Immature natural killer cell (primary cell): ENCODE data around the gene CELSR1. TPM values are rescaled to one million over a fixed set of nuclear protein-coding genes. Genes with fewer than 3 reads are reported as not detected.

Source experiments
- DNase-seq, 3 donors: peaks; one replicate each; pipeline ENCODE4 v3.0.0; 2022; ENCODE audit warnings: mixed read lengths in 1 of 3
- H3K27ac Mint-ChIP-seq, 6 donors: one replicate each; pipeline ENCODE4 v1.8.0; 2020; ENCODE audit warnings: mixed read lengths in 6 of 6, mild to moderate bottlenecking in 5 of 6, inconsistent platforms in 4 of 6, moderate library complexity in 3 of 6
- H3K27me3 Mint-ChIP-seq, 3 donors: one replicate each; pipeline ENCODE4 v1.8.0; 2020 to 2021; ENCODE audit warnings: low read depth in 3 of 3, mild to moderate bottlenecking in 3 of 3, mixed read lengths in 3 of 3, moderate library complexity in 3 of 3, inconsistent platforms in 1 of 3
- H3K36me3 Mint-ChIP-seq, 3 donors: one replicate each; pipeline ENCODE4 v1.8.0; 2020; ENCODE audit warnings: mixed read lengths in 3 of 3, inconsistent platforms in 2 of 3, mild to moderate bottlenecking in 2 of 3
- H3K4me1 Mint-ChIP-seq, 2 donors: one replicate each; pipeline ENCODE4 v1.8.0; 2020; ENCODE audit warnings: inconsistent platforms in 2 of 2, mild to moderate bottlenecking in 2 of 2, mixed read lengths in 2 of 2, moderate library complexity in 1 of 2
- H3K4me3 Mint-ChIP-seq, 5 donors: one replicate each; pipeline ENCODE4 v1.8.0; 2020; ENCODE audit warnings: mild to moderate bottlenecking in 5 of 5, mixed read lengths in 5 of 5, inconsistent platforms in 3 of 5, moderate library complexity in 3 of 5
- H3K9me3 Mint-ChIP-seq, 6 donors: one replicate each; pipeline ENCODE4 v1.8.0; 2020; ENCODE audit warnings: mild to moderate bottlenecking in 6 of 6, mixed read lengths in 6 of 6, inconsistent platforms in 4 of 6, moderate library complexity in 3 of 6
- polyA plus RNA-seq, 3 donors: library from polyadenylated mRNA; unstranded; fragments of 300-500 nt; fragmentation: Illumina TruSeq; gene quantifications; one replicate each; pipeline ENCODE4 v1.2.3, GENCODE V29; 2021

CELSR1 gene
- polyA plus RNA-seq, 3 donors from 2014 or later = 0.24 to 1.6 (median 1.2) TPM

DNA sequence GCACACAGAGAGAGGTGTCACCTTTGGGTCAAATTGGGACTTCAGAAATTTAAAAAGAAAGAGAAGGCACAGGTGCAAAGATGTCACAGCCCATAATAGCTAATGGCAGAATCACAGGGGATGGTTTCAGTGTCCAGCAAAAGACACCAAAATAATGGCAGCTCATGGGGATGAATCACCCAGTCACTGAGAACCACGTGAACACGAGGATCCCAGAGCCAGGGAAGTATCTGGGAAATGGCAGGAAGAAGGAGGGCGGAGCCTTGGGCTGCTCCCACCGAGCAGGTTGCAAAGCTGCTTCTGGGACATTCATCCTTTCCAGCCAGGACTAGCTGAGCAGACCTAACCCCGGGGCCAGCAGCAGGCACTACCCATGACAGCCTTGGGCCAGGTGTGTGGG, 156.3 kb downstream of the CELSR1 start:
- Mint-ChIP-seq H3K36me3 (peaks cover under 1 to 14% (median 4%) of the 10 kb centered on the region in 3 donors), H3K27me3 (peaks cover 2 to 11% (median 6%) of the 10 kb centered on the region in 3 donors), H3K9me3 (peaks cover 0 to 5% (median 1%) of the 10 kb centered on the region in 6 donors), H3K4me1 (peaks cover 12 to 21% of the 10 kb centered on the region in 2 donors), H3K4me3 (no peak overlapping the region), H3K27ac (no peak overlapping the region)
- DNase-seq = no peak

DNA sequence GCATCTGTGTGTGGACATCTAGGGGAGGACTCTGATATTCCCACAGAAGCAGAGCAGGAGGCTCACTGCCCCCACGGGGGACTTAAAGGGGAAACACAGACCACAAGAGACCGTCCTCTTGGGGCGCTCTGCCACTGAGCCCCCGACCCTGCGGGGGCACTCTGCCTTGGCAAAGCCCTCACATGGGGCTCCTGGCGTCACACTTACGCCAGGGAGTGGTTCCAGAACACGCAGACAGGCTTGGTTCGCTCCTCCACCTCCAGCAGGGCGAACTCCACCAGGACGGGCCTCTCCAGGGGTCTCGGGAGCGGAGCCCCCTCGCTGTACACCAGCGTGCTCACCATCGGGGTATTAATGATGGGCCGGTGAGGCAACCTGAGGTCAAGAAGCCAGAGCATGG, 156.8 kb downstream of the CELSR1 start:
- Mint-ChIP-seq H3K27me3 (peaks cover 2 to 11% (median 6%) of the 10 kb centered on the region in 3 donors), H3K27ac (no peak overlapping the region), H3K36me3 (peaks cover 5 to 20% (median 7%) of the 10 kb centered on the region in 3 donors), H3K4me3 (no peak overlapping the region), H3K4me1 (peaks cover 14 to 26% of the 10 kb centered on the region in 2 donors), H3K9me3 (peaks cover 0 to 11% (median 6%) of the 10 kb centered on the region in 6 donors)
- no peak for DNase-seq

DNA sequence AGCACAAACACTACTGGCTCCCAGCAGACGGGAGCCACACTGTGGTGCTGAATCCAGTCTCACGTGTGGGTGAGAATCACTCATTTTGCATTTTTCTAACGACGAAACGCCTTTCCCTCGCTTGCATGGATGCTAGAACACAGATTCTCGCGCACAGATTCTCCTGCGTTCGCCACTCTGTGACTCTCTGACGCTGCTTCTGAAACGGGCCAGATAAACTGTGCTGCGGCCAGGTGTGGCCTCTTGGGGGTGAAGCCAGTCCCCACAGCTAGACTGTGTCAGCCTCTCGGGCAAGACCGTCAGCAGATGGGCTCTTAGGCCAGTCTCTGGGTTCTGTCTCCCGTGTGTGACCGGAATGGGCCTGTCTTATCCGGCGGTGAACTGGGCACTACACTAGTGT, 157.4 kb downstream of the CELSR1 start:
- DNase-seq = no peak
- Mint-ChIP-seq H3K9me3 (peaks cover 0 to 13% (median 10%) of the 10 kb centered on the region in 6 donors), H3K4me3 (no peak overlapping the region), H3K36me3 (peaks cover 5 to 20% (median 7%) of the 10 kb centered on the region in 3 donors), H3K27me3 (peaks cover 2 to 9% (median 6%) of the 10 kb centered on the region in 3 donors), H3K4me1 (peaks cover 18 to 32% of the 10 kb centered on the region in 2 donors), H3K27ac (peak overlapping the region in 1 of 6 donors; percentile 41)

DNA sequence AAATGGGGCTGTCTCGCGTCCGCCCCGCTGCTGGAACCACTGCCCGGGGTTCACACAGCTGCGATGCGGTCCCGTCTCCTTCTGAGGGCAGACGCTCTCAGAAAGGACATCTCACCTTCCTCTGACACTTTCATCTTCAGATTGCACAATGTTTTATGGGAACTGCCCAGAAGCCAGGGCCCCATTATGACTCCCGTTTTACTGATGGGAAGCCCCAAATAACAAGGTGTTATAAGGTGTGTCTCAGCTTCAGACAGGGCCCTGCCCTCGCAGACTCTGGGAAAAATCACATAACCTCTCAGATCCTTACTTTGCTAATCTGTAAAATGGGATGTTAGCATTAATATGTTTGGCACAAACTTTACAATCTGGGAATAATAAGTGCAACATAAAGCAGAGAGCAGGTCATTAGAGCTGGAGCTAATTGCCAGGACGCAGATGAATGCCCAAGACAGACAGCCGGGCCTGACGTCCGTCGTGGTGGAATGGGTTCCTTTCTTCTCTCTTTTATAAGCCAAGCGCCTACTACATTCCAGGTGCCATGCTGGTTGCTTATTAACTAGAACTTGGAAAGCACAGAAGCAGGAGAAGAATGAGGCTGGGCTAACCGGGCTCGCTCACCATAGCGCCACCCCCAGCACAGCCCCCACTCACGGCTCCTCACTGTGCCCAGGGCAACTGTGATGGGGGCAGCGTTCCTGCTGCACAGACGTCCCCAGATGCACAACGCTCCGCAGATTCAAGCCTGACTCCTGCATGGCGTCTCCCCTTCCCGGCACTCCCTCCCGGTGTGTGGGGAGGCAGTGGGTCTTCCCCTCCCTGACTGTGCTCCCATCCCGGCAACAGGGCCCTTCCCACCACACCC, 158.1 kb downstream of the CELSR1 start:
- Mint-ChIP-seq H3K9me3 (peaks cover 0 to 14% (median 11%) of the 10 kb centered on the region in 6 donors), H3K27me3 (peaks cover 3 to 11% (median 7%) of the 10 kb centered on the region in 3 donors), H3K4me1 (peaks cover 23 to 38% of the 10 kb centered on the region in 2 donors), H3K4me3 (peak overlapping the region in 2 of 5 donors; percentile 39 to 48), H3K36me3 (peaks cover 5 to 22% (median 7%) of the 10 kb centered on the region in 3 donors), H3K27ac (peak overlapping the region in 1 of 6 donors; percentile 40)
- no peak for DNase-seq

DNA sequence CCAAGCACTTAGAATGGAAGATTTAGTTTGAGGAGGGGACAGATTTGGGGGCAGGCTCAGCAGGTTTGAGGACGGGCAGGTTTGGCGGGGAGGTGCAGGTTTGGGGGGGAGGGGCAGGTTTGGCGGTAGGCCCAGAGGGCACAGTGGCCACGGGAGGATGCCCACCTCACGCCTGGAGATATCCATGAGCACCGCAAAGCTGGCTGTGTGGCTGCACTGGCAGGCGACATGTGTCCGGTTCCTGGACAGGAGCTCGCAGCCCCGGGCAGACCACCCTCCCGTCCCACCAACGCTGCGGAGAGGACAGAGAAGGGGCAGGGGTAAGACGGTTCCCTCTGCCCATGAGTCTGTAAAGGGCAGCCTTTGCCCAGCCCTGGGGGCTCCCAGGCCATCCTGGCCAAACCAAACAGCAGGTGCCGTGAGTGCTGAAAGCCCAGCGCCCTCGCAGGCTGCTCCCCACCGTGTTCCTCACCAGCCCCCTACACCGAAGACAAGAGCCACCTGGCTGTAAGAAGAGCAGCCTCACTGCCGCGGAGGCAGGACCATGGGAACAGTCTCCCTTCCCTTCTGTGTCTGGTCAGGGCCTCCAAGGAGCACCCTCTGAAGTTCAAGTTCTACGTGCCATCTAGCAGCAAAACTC, 158.9 kb downstream of the CELSR1 start:
- Mint-ChIP-seq H3K27me3 (peaks cover 7 to 17% (median 15%) of the 10 kb centered on the region in 3 donors), H3K9me3 (peaks cover 0 to 15% (median 13%) of the 10 kb centered on the region in 6 donors), H3K4me3 (peak overlapping the region in 2 of 5 donors; percentile 39 to 48), H3K27ac (no peak overlapping the region), H3K4me1 (peaks cover 31 to 46% of the 10 kb centered on the region in 2 donors), H3K36me3 (peaks cover 5 to 25% (median 7%) of the 10 kb centered on the region in 3 donors)
- DNase-seq = no peak

DNA sequence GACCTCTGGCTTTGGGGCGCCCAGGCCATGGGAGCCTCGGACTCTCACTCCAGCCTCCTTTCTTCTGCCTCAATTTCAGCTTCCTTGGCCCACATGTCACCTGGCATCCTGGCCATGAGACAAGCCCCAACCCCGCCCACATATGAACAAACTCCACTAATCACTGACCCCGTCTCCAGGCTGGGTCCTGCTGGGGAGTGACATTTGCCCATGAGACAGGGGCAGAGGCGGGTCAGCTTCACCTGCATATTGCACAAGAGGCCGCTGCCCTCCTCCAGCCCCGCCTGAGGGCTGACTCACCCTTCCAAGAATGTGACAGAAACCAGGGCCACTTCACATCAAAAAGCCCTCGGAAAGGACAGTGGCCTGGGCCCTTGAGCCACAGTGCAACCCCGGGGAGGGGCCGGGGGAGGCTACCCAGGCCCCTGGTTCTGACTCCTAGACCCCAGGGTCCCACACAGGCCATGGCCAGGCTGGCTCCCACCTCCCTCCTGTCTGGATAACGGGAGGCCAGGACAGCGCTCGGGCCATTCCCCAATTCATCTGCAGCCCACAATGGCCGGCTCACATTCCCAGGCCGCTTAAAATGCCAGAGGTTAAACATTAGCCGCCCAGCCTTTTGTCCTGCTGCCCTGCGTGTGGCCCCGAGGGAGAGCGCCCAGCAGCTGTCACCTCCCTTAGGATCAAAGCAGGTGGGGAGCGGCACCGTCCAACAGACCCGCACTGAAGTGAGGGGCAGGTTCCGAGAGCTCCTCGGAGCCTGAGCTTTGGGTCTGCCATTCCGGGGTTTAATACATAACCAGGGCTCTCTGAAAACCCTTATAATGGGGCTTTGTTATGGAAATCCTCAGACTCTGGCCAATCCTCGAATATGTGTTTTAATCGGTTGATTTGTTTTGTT, 159.6 kb downstream of the CELSR1 start:
- peak overlapping the region in 1 of 5 donors; percentile 33 for H3K4me3 Mint-ChIP-seq
- H3K4me1 Mint-ChIP-seq = peaks cover 35 to 52% of the 10 kb centered on the region in 2 donors
- no peak for DNase-seq
- H3K36me3 Mint-ChIP-seq = peaks cover 5 to 22% (median 7%) of the 10 kb centered on the region in 3 donors
- H3K27ac Mint-ChIP-seq = no peak overlapping the region
- H3K9me3 Mint-ChIP-seq = peaks cover 0 to 15% (median 13%) of the 10 kb centered on the region in 6 donors
- H3K27me3 Mint-ChIP-seq = peaks cover 7 to 17% (median 15%) of the 10 kb centered on the region in 3 donors

DNA sequence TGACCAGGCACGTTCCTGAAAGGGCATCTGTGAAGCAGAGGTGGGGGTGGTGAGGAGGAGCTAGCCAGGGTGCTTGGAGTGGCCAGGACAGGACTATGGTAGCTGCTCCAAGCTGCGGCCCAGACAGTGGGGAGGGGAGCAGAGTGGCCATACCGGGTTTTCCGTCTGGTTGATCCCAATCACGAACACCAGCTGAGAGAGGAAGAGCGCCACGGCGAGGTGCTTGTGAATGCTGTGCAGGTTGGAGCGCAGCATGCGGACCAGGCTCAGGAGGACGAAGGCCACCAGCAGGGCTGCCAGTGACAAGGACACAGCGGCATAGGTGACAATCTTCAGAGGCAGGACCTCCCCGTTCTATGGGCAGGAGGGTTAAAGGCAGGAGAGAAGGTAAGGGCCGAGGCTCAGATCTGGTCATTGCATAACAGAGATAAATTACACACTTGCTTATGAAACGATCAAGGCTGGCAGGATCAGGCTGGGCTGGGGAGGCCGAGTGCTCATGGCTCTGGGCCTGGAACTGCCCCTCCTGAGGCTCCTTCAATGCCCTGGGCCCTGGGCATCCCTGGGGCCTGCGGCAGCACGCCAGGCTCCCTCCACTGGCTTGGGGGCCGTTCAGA, 160.4 kb downstream of the CELSR1 start:
- Mint-ChIP-seq H3K4me3 (no peak overlapping the region), H3K27me3 (peaks cover 7 to 17% (median 15%) of the 10 kb centered on the region in 3 donors), H3K4me1 (peaks cover 43 to 60% of the 10 kb centered on the region in 2 donors), H3K27ac (peak overlapping the region in 1 of 6 donors; percentile 62), H3K9me3 (peaks cover 0 to 15% (median 13%) of the 10 kb centered on the region in 6 donors), H3K36me3 (peaks cover 5 to 19% (median 7%) of the 10 kb centered on the region in 3 donors)
- DNase-seq = no peak

DNA sequence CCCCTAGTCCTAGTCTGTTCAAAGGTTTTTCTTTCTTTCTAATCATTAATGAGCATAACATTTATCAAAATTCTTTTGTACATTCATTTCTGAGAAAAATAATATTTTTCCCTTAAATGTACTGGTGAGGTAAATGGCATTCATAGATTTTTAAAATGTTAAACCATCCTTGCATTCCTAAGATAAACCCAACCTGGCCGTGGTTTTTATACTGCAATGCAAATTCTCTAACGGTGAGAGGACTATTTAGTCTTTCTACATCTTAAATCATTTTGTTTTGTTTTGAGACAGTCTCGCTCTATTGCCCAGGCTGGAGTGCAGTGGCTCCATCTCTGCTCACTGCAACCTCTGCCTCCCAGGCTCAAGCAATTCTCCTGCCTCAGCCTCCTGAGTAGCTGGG, 161.3 kb downstream of the CELSR1 start:
- peaks cover 52 to 69% of the 10 kb centered on the region in 2 donors for H3K4me1 Mint-ChIP-seq
- peaks cover 5 to 17% (median 7%) of the 10 kb centered on the region in 3 donors for H3K36me3 Mint-ChIP-seq
- H3K27ac Mint-ChIP-seq = peak overlapping the region in 3 of 6 donors; percentile 61 to 75 (median 66)
- H3K27me3 Mint-ChIP-seq = peaks cover 7 to 17% (median 15%) of the 10 kb centered on the region in 3 donors
- H3K9me3 Mint-ChIP-seq = peaks cover 0 to 15% (median 13%) of the 10 kb centered on the region in 6 donors
- DNase-seq = no peak
- H3K4me3 Mint-ChIP-seq = peak overlapping the region in 2 of 5 donors; percentile 35 to 51

DNA sequence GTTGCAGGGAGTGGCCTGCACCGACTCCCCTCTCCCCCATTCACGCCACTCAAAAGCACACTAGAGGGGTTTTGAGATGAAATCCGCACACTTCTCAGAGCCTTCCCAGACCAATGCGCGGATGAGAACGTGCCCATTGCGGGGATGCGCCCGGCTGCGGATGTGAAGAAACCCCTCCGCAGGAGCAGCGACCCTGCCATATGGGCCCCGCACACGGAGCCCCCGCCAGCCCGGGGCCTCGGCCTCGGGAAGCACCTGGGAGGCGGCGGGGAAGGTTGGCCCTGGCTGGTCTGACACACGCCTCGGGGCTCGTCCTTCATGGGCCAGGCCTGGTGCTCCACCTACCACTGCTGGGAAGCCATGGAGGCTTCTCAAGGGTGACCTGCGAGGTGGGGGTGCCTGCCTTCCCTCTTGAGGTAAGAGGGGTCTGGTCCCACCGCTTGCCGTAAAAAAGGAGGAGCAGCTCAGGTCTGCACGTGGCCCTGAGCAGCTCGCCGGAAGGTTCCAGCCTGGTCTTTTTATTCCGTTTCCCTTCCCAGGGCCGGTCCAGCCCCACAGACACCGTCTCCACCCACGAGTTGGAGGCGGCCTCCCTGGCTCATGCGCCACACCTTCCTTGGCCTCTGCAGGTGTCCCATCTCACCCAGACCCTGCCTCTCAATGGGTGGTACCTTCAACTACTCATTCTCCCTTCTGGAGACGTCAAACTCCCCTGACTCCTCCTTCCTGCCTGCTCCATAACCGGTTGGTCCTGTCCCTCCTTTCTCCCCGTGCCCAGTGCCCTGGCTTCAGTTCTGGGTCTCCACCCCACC, 162.6 kb downstream of the CELSR1 start:
- peaks cover 3 to 11% (median 5%) of the 10 kb centered on the region in 3 donors for H3K36me3 Mint-ChIP-seq
- peaks cover 64 to 77% of the 10 kb centered on the region in 2 donors for H3K4me1 Mint-ChIP-seq
- H3K9me3 Mint-ChIP-seq = peaks cover 0 to 15% (median 13%) of the 10 kb centered on the region in 6 donors
- H3K27ac Mint-ChIP-seq = peak overlapping the region; percentile 75 to 94 (median 92)
- H3K27me3 Mint-ChIP-seq = peaks cover 7 to 21% (median 15%) of the 10 kb centered on the region in 3 donors
- no peak for DNase-seq
- H3K4me3 Mint-ChIP-seq = peak overlapping the region; percentile 75 to 91 (median 82)

DNA sequence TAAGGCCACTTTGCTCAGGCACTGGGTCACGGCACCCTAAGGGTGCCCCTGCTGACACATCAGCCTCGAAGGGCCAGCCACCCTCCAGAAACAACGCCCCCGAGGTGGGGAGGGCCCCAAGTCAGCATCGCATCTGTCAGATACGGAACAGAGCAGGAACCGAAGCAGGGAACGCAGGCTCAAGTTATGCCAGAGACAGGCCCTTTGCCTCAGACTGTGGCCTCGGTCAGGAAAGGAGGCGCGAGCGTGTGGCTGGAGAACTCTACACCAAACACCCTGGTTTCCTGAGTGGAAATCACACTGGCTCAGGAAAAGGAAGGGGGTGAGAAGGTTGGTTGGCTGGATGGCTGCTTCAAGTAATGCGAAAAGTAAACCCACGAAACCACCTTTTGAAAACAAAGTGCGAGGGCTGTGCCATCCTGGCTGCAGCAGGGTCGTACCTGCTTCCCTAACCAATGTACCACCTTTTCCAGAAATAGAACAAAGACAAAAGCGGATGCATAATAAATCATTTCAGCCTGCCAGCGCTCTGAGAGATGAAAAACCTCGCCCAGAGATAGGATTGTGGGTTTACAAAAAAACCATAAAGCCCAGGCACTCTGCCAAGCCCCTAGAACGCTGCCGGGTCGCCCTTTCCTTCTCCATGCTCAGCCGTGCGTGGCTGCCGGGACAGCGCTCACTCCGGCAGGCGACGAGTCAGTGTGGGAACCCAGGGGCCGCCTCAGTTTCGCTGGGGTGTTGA, 163.3 kb downstream of the CELSR1 start:
- H3K4me1 Mint-ChIP-seq = peaks cover 70 to 76% of the 10 kb centered on the region in 2 donors
- H3K9me3 Mint-ChIP-seq = peaks cover 0 to 15% (median 13%) of the 10 kb centered on the region in 6 donors
- H3K4me3 Mint-ChIP-seq = peak overlapping the region; percentile 75 to 91 (median 82)
- peaks cover 9 to 20% (median 10%) of the 10 kb centered on the region in 3 donors for H3K27me3 Mint-ChIP-seq
- H3K27ac Mint-ChIP-seq = peak overlapping the region; percentile 75 to 94 (median 92)
- peaks cover 3 to 11% (median 5%) of the 10 kb centered on the region in 3 donors for H3K36me3 Mint-ChIP-seq
- DNase-seq = peak; percentile 81 to 87 (median 82)

DNA sequence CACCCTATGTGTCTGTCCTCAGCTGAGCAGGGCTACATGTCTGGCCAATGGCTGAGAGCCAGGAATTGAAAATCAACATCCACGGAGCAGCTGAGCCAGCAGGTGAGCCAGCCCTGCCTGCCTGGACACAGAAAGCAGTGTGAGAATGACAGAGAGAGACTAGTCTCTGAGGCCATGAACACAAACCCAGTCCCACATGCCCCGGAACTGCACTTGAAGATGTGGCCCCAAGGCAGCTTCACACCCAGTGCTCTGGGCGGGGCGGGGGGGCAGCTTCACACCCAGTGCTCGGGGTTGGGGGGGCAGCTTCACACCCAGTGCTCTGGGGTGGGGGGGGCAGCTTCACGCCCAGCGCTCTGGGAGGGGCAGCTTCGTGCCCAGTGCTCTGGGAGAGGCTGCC, 164.3 kb downstream of the CELSR1 start:
- peak overlapping the region; percentile 85 to 93 (median 90) for H3K27ac Mint-ChIP-seq
- H3K4me1 Mint-ChIP-seq = peaks cover 65 to 67% of the 10 kb centered on the region in 2 donors
- peak; percentile 64 to 73 (median 72) for DNase-seq
- peaks cover 0 to 15% (median 13%) of the 10 kb centered on the region in 6 donors for H3K9me3 Mint-ChIP-seq
- H3K36me3 Mint-ChIP-seq = peaks cover 3 to 11% (median 5%) of the 10 kb centered on the region in 3 donors
- H3K27me3 Mint-ChIP-seq = peaks cover 9 to 20% (median 9%) of the 10 kb centered on the region in 3 donors
- peak overlapping the region; percentile 66 to 91 (median 80) for H3K4me3 Mint-ChIP-seq
